ENCODE data around the gene NR2C1. TPM values are rescaled to one million over a fixed set of nuclear protein-coding genes. Genes with fewer than 3 reads are reported as not detected.

Gene NR2C1
- total RNA-seq, 1 experiment from 2014 or later: 45.4 TPM

DNA sequence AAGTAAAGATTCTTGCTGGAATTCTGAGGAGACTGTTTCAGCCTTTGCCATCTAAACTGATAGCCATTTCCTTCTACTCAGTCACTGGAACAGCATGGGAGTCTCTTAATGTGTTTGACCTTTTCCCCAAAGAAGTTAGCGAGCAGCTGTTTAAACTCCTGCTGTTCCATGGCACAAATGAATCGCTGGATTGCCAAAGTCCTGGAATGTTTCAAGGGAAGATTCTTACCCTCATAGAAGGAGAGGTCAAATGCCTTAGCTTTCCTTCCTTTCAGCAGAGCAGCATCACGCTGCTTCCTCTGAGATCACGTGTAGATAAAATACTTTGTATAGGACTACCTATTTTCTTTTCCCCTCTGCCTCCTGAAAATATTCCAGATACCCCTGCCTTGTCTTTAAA lies 10.5 kb upstream of the NR2C1 start (continued):
- TF ChIP-seq, protein P1, sequence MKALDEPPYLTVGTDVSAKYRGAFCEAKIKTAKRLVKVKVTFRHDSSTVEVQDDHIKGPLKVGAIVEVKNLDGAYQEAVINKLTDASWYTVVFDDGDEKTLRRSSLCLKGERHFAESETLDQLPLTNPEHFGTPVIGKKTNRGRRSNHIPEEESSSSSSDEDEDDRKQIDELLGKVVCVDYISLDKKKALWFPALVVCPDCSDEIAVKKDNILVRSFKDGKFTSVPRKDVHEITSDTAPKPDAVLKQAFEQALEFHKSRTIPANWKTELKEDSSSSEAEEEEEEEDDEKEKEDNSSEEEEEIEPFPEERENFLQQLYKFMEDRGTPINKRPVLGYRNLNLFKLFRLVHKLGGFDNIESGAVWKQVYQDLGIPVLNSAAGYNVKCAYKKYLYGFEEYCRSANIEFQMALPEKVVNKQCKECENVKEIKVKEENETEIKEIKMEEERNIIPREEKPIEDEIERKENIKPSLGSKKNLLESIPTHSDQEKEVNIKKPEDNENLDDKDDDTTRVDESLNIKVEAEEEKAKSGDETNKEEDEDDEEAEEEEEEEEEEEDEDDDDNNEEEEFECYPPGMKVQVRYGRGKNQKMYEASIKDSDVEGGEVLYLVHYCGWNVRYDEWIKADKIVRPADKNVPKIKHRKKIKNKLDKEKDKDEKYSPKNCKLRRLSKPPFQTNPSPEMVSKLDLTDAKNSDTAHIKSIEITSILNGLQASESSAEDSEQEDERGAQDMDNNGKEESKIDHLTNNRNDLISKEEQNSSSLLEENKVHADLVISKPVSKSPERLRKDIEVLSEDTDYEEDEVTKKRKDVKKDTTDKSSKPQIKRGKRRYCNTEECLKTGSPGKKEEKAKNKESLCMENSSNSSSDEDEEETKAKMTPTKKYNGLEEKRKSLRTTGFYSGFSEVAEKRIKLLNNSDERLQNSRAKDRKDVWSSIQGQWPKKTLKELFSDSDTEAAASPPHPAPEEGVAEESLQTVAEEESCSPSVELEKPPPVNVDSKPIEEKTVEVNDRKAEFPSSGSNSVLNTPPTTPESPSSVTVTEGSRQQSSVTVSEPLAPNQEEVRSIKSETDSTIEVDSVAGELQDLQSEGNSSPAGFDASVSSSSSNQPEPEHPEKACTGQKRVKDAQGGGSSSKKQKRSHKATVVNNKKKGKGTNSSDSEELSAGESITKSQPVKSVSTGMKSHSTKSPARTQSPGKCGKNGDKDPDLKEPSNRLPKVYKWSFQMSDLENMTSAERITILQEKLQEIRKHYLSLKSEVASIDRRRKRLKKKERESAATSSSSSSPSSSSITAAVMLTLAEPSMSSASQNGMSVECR (CRISPR knock-in tag; IDR thresholded peaks at IDR 0.05; ENCODE audit: borderline replicate concordance): no peak
- TF ChIP-seq, protein P2, sequence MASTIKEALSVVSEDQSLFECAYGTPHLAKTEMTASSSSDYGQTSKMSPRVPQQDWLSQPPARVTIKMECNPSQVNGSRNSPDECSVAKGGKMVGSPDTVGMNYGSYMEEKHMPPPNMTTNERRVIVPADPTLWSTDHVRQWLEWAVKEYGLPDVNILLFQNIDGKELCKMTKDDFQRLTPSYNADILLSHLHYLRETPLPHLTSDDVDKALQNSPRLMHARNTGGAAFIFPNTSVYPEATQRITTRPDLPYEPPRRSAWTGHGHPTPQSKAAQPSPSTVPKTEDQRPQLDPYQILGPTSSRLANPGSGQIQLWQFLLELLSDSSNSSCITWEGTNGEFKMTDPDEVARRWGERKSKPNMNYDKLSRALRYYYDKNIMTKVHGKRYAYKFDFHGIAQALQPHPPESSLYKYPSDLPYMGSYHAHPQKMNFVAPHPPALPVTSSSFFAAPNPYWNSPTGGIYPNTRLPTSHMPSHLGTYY (CRISPR knock-in tag; IDR thresholded peaks at IDR 0.05): no peak

DNA sequence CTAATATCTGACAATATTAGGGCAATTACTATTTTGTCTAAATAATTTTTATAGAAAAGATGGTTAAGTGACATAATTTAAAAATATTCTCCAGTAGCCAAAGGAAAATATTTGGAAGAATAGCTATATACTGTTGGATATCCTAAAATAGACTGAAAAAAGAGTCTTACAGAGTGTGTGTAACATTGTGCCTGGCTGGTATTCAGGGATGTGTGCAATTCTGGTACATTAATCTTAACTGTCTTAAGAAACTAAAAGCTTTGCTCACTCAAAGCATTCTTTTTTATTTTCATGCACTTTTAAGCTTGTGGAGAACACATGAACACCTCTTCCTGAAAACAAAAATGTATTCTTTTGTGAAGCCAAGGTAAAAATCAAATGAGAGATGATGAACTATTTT lies 10.1 kb upstream of the NR2C1 start:
- POLR2A ChIA-PET: no interaction called here
- Mint-ChIP-seq H3K4me1 (peaks cover 14% of the 10 kb centered on the region), H3K4me3 (no peak overlapping the region), H3K27ac (no peak overlapping the region), H3K9me3 (no peaks in the 10 kb centered on the region), H3K36me3 (peaks cover 13% of the 10 kb centered on the region; the same call in 1 of the 2 replicates), H3K27me3 (ENCODE audit: low read depth) (no peaks in the 10 kb centered on the region)
- no peak for ATAC-seq
- CTCF ChIA-PET: interaction anchor here (1.2 kb wide), 1 partner anchor 10 kb away, joined by 5 read pairs; the partner anchor contains the start of gene NR2C1
- DNase-seq (ENCODE audit: low spot score): no peak
- TF ChIP-seq OVOL2 (CRISPR knock-in tag; IDR thresholded peaks at IDR 0.05; ENCODE audit: borderline replicate concordance) (no peak), TP53 (CRISPR knock-in tag; IDR thresholded peaks at IDR 0.05) (no peak)
- TF ChIP-seq, protein P3, sequence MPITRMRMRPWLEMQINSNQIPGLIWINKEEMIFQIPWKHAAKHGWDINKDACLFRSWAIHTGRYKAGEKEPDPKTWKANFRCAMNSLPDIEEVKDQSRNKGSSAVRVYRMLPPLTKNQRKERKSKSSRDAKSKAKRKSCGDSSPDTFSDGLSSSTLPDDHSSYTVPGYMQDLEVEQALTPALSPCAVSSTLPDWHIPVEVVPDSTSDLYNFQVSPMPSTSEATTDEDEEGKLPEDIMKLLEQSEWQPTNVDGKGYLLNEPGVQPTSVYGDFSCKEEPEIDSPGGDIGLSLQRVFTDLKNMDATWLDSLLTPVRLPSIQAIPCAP (CRISPR knock-in tag; IDR thresholded peaks at IDR 0.05): no peak
- TF ChIP-seq, protein P4, sequence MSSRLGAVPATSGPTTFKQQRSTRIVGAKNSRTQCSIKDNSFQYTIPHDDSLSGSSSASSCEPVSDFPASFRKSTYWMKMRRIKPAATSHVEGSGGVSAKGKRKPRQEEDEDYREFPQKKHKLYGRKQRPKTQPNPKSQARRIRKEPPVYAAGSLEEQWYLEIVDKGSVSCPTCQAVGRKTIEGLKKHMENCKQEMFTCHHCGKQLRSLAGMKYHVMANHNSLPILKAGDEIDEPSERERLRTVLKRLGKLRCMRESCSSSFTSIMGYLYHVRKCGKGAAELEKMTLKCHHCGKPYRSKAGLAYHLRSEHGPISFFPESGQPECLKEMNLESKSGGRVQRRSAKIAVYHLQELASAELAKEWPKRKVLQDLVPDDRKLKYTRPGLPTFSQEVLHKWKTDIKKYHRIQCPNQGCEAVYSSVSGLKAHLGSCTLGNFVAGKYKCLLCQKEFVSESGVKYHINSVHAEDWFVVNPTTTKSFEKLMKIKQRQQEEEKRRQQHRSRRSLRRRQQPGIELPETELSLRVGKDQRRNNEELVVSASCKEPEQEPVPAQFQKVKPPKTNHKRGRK (CRISPR knock-in tag; IDR thresholded peaks at IDR 0.05; ENCODE audit: borderline replicate concordance): no peak

DNA sequence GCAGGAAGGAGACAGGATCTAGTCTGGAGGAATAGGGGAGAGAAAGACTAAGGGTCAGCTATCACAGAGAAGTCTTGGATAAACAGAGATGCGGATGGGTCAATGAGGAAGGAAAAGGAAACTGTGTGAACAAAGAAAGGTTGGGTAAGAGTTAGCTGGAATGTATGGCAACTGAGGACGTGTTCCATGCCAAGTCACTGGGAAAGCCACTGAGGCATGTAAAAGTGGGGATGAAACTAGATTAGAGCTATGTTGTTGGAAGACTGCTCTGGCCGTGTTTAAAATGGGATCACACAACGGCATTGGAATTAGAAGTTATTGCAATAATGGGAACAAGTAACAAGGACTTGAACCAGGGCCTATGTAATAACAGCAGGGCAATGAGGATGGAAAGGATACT lies 3.9 kb upstream of the NR2C1 start:
- Mint-ChIP-seq H3K4me3 (no peak overlapping the region), H3K27ac (peak overlapping the region; percentile 3; the same call in 1 of the 2 replicates), H3K4me1 (no peaks in the 10 kb centered on the region; the same call in 1 of the 2 replicates), H3K36me3 (peaks cover 4% of the 10 kb centered on the region; the same call in 1 of the 2 replicates), H3K27me3 (ENCODE audit: low read depth) (no peaks in the 10 kb centered on the region; the same call in 1 of the 2 replicates), H3K9me3 (no peaks in the 10 kb centered on the region)
- ChIA-PET CTCF (no interaction called here), POLR2A (no interaction called here)
- DNase-seq (ENCODE audit: low spot score): no peak
- ATAC-seq: no peak
- TF ChIP-seq TEAD1 (CRISPR knock-in tag; IDR thresholded peaks at IDR 0.05): no peak
- no peak for TF ChIP-seq ZNF232 (CRISPR knock-in tag; IDR thresholded peaks at IDR 0.05)
- TF ChIP-seq CREB1 (CRISPR knock-in tag; IDR thresholded peaks at IDR 0.05): no peak
- no peak for TF ChIP-seq NR3C1 (CRISPR knock-in tag; conservative IDR thresholded peaks at IDR 0.05; ENCODE audit: low read depth)
- TF ChIP-seq HMGA2 (CRISPR knock-in tag; IDR thresholded peaks at IDR 0.05): no peak
- no peak for TF ChIP-seq PRRX2 (CRISPR knock-in tag; IDR thresholded peaks at IDR 0.05)
- TF ChIP-seq, protein P5, sequence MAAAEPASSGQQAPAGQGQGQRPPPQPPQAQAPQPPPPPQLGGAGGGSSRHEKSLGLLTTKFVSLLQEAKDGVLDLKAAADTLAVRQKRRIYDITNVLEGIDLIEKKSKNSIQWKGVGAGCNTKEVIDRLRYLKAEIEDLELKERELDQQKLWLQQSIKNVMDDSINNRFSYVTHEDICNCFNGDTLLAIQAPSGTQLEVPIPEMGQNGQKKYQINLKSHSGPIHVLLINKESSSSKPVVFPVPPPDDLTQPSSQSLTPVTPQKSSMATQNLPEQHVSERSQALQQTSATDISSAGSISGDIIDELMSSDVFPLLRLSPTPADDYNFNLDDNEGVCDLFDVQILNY (CRISPR knock-in tag; IDR thresholded peaks at IDR 0.05): no peak
- TF ChIP-seq NR2C2 (CRISPR knock-in tag; IDR thresholded peaks at IDR 0.05): no peak
- TF ChIP-seq, protein P6, sequence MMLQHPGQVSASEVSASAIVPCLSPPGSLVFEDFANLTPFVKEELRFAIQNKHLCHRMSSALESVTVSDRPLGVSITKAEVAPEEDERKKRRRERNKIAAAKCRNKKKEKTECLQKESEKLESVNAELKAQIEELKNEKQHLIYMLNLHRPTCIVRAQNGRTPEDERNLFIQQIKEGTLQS (CRISPR knock-in tag; conservative IDR thresholded peaks at IDR 0.05): no peak
- TF ChIP-seq, protein P7, sequence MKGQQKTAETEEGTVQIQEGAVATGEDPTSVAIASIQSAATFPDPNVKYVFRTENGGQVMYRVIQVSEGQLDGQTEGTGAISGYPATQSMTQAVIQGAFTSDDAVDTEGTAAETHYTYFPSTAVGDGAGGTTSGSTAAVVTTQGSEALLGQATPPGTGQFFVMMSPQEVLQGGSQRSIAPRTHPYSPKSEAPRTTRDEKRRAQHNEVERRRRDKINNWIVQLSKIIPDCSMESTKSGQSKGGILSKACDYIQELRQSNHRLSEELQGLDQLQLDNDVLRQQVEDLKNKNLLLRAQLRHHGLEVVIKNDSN (CRISPR knock-in tag; IDR thresholded peaks at IDR 0.05): no peak
- TF ChIP-seq, protein P8, sequence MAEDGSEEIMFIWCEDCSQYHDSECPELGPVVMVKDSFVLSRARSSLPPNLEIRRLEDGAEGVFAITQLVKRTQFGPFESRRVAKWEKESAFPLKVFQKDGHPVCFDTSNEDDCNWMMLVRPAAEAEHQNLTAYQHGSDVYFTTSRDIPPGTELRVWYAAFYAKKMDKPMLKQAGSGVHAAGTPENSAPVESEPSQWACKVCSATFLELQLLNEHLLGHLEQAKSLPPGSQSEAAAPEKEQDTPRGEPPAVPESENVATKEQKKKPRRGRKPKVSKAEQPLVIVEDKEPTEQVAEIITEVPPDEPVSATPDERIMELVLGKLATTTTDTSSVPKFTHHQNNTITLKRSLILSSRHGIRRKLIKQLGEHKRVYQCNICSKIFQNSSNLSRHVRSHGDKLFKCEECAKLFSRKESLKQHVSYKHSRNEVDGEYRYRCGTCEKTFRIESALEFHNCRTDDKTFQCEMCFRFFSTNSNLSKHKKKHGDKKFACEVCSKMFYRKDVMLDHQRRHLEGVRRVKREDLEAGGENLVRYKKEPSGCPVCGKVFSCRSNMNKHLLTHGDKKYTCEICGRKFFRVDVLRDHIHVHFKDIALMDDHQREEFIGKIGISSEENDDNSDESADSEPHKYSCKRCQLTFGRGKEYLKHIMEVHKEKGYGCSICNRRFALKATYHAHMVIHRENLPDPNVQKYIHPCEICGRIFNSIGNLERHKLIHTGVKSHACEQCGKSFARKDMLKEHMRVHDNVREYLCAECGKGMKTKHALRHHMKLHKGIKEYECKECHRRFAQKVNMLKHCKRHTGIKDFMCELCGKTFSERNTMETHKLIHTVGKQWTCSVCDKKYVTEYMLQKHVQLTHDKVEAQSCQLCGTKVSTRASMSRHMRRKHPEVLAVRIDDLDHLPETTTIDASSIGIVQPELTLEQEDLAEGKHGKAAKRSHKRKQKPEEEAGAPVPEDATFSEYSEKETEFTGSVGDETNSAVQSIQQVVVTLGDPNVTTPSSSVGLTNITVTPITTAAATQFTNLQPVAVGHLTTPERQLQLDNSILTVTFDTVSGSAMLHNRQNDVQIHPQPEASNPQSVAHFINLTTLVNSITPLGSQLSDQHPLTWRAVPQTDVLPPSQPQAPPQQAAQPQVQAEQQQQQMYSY (CRISPR knock-in tag; IDR thresholded peaks at IDR 0.05): no peak
- TF ChIP-seq, protein P9, sequence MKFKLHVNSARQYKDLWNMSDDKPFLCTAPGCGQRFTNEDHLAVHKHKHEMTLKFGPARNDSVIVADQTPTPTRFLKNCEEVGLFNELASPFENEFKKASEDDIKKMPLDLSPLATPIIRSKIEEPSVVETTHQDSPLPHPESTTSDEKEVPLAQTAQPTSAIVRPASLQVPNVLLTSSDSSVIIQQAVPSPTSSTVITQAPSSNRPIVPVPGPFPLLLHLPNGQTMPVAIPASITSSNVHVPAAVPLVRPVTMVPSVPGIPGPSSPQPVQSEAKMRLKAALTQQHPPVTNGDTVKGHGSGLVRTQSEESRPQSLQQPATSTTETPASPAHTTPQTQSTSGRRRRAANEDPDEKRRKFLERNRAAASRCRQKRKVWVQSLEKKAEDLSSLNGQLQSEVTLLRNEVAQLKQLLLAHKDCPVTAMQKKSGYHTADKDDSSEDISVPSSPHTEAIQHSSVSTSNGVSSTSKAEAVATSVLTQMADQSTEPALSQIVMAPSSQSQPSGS (CRISPR knock-in tag; IDR thresholded peaks at IDR 0.05; ENCODE audit: borderline replicate concordance, low read depth): no peak
